CD4-positive, alpha-beta T cell treated with Interferon gamma for 1 hour (primary cell): ENCODE results near the gene ST8SIA2.

ENCODE experiments used
- DNase-seq: peaks from one replicate; pipeline ENCODE4 v3.0.0-alpha.2; 2020

ST8SIA2 gene

GRCh38 chr15:92393071-92393979 lies at the start of gene ST8SIA2:
Gene ST8SIA2, plus strand, starts transcription at chr15:92393881. Its CDS starts 184 bp downstream, at chr15:92394065.
- DNase-seq = no peak

- no peak for DNase-seq
Measured at GRCh38 chr15:92343924-92344643, 49.6 kb upstream of the ST8SIA2 start.

GRCh38 chr15:92346063-92346462 lies 47.6 kb upstream of the ST8SIA2 start:
- no peak for DNase-seq

- DNase-seq = no peak
Measured at GRCh38 chr15:92355307-92355706, 38.4 kb upstream of the ST8SIA2 start.

- DNase-seq = no peak
Measured at GRCh38 chr15:92361321-92362000, 32.2 kb upstream of the ST8SIA2 start.

GRCh38 chr15:92362001-92362350 lies 31.7 kb upstream of the ST8SIA2 start:
- DNase-seq = no peak

GRCh38 chr15:92365084-92365483 lies 28.6 kb upstream of the ST8SIA2 start:
- DNase-seq = no peak

- no peak for DNase-seq
Measured at GRCh38 chr15:92365906-92366305, 27.8 kb upstream of the ST8SIA2 start.

GRCh38 chr15:92366381-92366780 lies 27.3 kb upstream of the ST8SIA2 start:
- DNase-seq = no peak

GRCh38 chr15:92375057-92375456 lies 18.6 kb upstream of the ST8SIA2 start:
- no peak for DNase-seq

GRCh38 chr15:92376109-92376508 lies 17.6 kb upstream of the ST8SIA2 start:
- DNase-seq = no peak

- no peak for DNase-seq
Measured at GRCh38 chr15:92377083-92377789, 16.4 kb upstream of the ST8SIA2 start.

- DNase-seq = no peak
Measured at GRCh38 chr15:92383519-92384324, 10.0 kb upstream of the ST8SIA2 start.

- DNase-seq = no peak
Measured at GRCh38 chr15:92384381-92384780, 9.3 kb upstream of the ST8SIA2 start.

- DNase-seq = no peak
Measured at GRCh38 chr15:92385096-92385495, 8.6 kb upstream of the ST8SIA2 start.

GRCh38 chr15:92391640-92392039 lies 2.0 kb upstream of the ST8SIA2 start:
- DNase-seq = no peak

GRCh38 chr15:92392462-92392861 lies 1.2 kb upstream of the ST8SIA2 start:
- no peak for DNase-seq

GRCh38 chr15:92393980-92394308 lies 263 bp downstream of the ST8SIA2 start:
- no peak for DNase-seq

GRCh38 chr15:92394309-92395097 lies 822 bp downstream of the ST8SIA2 start:
- no peak for DNase-seq

- DNase-seq = no peak
Measured at GRCh38 chr15:92395098-92395635, 1.5 kb downstream of the ST8SIA2 start.
